Osteoblast (primary cell): ENCODE results near the gene TMEM252. TPM values are rescaled to one million over a fixed set of nuclear protein-coding genes. Genes with fewer than 3 reads are reported as not detected.

Source experiments
- DNase-seq: peaks from one replicate; pipeline ENCODE4 v3.0.0; 2011; ENCODE audit warnings: low spot score, mixed read lengths; ENCODE audit not compliant: insufficient read length; ENCODE audit errors: missing footprints
- H2AFZ ChIP-seq: 2 replicates; pipeline ENCODE4 v1.6.0; 2011; ENCODE audit warnings: mild to moderate bottlenecking, low read length
- H3K27ac ChIP-seq: 2 replicates; pipeline ENCODE4 v1.5.1; 2011; ENCODE audit warnings: mild to moderate bottlenecking, low read depth, low read length, moderate library complexity
- H3K27me3 ChIP-seq: 2 replicates; pipeline ENCODE4 v1.6.0; 2012; ENCODE audit warnings: mild to moderate bottlenecking, control low read depth, inconsistent platforms, low read length, moderate library complexity; ENCODE audit not compliant: insufficient read depth
- H3K36me3 ChIP-seq: 2 replicates; pipeline ENCODE4 v1.5.1; 2011; ENCODE audit warnings: mild to moderate bottlenecking, low read length, control low read depth, moderate library complexity; ENCODE audit not compliant: insufficient read depth
- H3K4me1 ChIP-seq: 2 replicates; pipeline ENCODE4 v1.5.1; 2011; ENCODE audit warnings: mild to moderate bottlenecking, low read length, control low read depth, moderate library complexity; ENCODE audit not compliant: insufficient read depth
- H3K4me2 ChIP-seq: 2 replicates; pipeline ENCODE4 v1.6.0; 2011; ENCODE audit warnings: mild to moderate bottlenecking, low read length; ENCODE audit not compliant: insufficient read depth
- H3K4me3 ChIP-seq: fragments of 200-600 bp; sonication (generic); 3 replicates; pipeline ENCODE4 v1.5.1; 2012; ENCODE audit warnings: mild to moderate bottlenecking, low read length, inconsistent platforms; ENCODE audit not compliant: insufficient read depth
- H3K79me2 ChIP-seq: 2 replicates; pipeline ENCODE4 v1.6.0; 2012; ENCODE audit warnings: mild to moderate bottlenecking, low read length, control low read depth, inconsistent platforms; ENCODE audit not compliant: insufficient read depth
- H3K9me3 ChIP-seq: 2 replicates; pipeline ENCODE4 v1.5.1; 2011; ENCODE audit warnings: low read depth, low read length, control low read depth
- H4K20me1 ChIP-seq: 2 replicates; pipeline ENCODE4 v1.6.0; 2012; ENCODE audit warnings: mild to moderate bottlenecking, low read length, control low read depth; ENCODE audit not compliant: insufficient read depth
- CTCF ChIP-seq: IDR thresholded peaks from 2 replicates; pipeline ENCODE4 v1.5.1; 2011; ENCODE audit warnings: mild to moderate bottlenecking, low read depth, low read length, moderate library complexity; ENCODE audit errors: extremely low read depth
- total RNA-seq: library from RNA; depleted of rRNA; stranded (reverse); fragments of >200 nt; gene quantifications from 2 replicates; pipeline ENCODE4 v1.2.3, GENCODE V29; 2012

TMEM252 gene
- total RNA-seq, 1 donor, result not detected

GRCh38 chr9:68489646-68490045 lies 51.0 kb downstream of the TMEM252 start:
- H4K20me1 ChIP-seq, result no peaks in the 10 kb centered on the region
- DNase-seq, result no peak
- H3K4me1 ChIP-seq, result no peaks in the 10 kb centered on the region
- H3K9me3 ChIP-seq, result no peaks in the 10 kb centered on the region
- no peak overlapping the region for H2AFZ ChIP-seq
- no peaks in the 10 kb centered on the region for H3K27me3 ChIP-seq
- no peaks in the 10 kb centered on the region for H3K36me3 ChIP-seq
- H3K4me3 ChIP-seq, result no peak overlapping the region
- H3K27ac ChIP-seq, result no peak overlapping the region
- H3K79me2 ChIP-seq, result no peaks in the 10 kb centered on the region
- TF ChIP-seq CTCF, result no peak
- no peak overlapping the region for H3K4me2 ChIP-seq

- no peaks in the 10 kb centered on the region for H3K9me3 ChIP-seq
- no peak for TF ChIP-seq CTCF
- H3K79me2 ChIP-seq, result no peaks in the 10 kb centered on the region
- H3K4me3 ChIP-seq, result no peak overlapping the region
- DNase-seq, result no peak
- H2AFZ ChIP-seq, result no peak overlapping the region
- no peak overlapping the region for H3K27ac ChIP-seq
- H3K4me2 ChIP-seq, result no peak overlapping the region
- H3K36me3 ChIP-seq, result no peaks in the 10 kb centered on the region
- H4K20me1 ChIP-seq, result no peaks in the 10 kb centered on the region
- no peaks in the 10 kb centered on the region for H3K4me1 ChIP-seq
- H3K27me3 ChIP-seq, result no peaks in the 10 kb centered on the region
These were observed 52.6 kb downstream of the TMEM252 start for GRCh38 chr9:68488126-68488525.

Other genes with a start within 250 kb of the TMEM252 start
- gene FOXD4L3, start 238.0 kb downstream of the TMEM252 start, total RNA-seq, result under 0.01 TPM in 1 of 2 replicates, not detected in the other
- gene PGM5, start 184.3 kb downstream of the TMEM252 start, total RNA-seq, result 0.36 and 1.2 TPM in 2 replicates
- gene PIP5K1B, start 164.4 kb upstream of the TMEM252 start, total RNA-seq, result not detected in 2 replicates